SKM-1 (cell line): ENCODE measurements around the gene SH3RF3.

Experiments used
- DNase-seq: peaks from one replicate; lab custom pipeline; 2025; ENCODE audit not compliant: unreplicated experiment; lab: John Stamatoyannopoulos, UW

Gene SH3RF3

GRCh38 chr2:109199790-109200189 lies 70.8 kb downstream of the SH3RF3 start:
- no peak for DNase-seq

GRCh38 chr2:109200616-109201464 lies 71.8 kb downstream of the SH3RF3 start:
- no peak for DNase-seq

- DNase-seq: no peak
Measured at GRCh38 chr2:109201465-109202327, 72.7 kb downstream of the SH3RF3 start.

- no peak for DNase-seq
Measured at GRCh38 chr2:109202486-109202885, 73.5 kb downstream of the SH3RF3 start.

- no peak for DNase-seq
Measured at GRCh38 chr2:109203246-109204011, 74.4 kb downstream of the SH3RF3 start.

- no peak for DNase-seq
Measured at GRCh38 chr2:109204412-109204811, 75.4 kb downstream of the SH3RF3 start.

GRCh38 chr2:109205447-109205846 lies 76.4 kb downstream of the SH3RF3 start:
- no peak for DNase-seq

- DNase-seq: no peak
Measured at GRCh38 chr2:109206569-109207146, 77.7 kb downstream of the SH3RF3 start.

- no peak for DNase-seq
Measured at GRCh38 chr2:109207176-109207575, 78.2 kb downstream of the SH3RF3 start.

- no peak for DNase-seq
Measured at GRCh38 chr2:109208071-109208950, 79.3 kb downstream of the SH3RF3 start.

- DNase-seq: no peak
Measured at GRCh38 chr2:109208951-109209335, 79.9 kb downstream of the SH3RF3 start.

GRCh38 chr2:109209412-109209811 lies 80.4 kb downstream of the SH3RF3 start:
- no peak for DNase-seq

- no peak for DNase-seq
Measured at GRCh38 chr2:109209941-109210340, 80.9 kb downstream of the SH3RF3 start.

GRCh38 chr2:109210431-109211200 lies 81.6 kb downstream of the SH3RF3 start:
- no peak for DNase-seq

- DNase-seq: no peak
Measured at GRCh38 chr2:109211315-109211714, 82.3 kb downstream of the SH3RF3 start.

GRCh38 chr2:109212836-109213563 lies 84.0 kb downstream of the SH3RF3 start:
- no peak for DNase-seq

- DNase-seq: peak; percentile 100
Measured at GRCh38 chr2:109213646-109214433, 84.8 kb downstream of the SH3RF3 start.
